ENCODE results near the gene C18orf63.

GRCh38 chr18:74356959-74357358 lies 41.3 kb downstream of the C18orf63 start:
- TF ChIP-seq EZH2phosphoT487 (conservative IDR thresholded peaks at IDR 0.05; ENCODE audit: low read length): no peak
- TF ChIP-seq, protein P1, sequence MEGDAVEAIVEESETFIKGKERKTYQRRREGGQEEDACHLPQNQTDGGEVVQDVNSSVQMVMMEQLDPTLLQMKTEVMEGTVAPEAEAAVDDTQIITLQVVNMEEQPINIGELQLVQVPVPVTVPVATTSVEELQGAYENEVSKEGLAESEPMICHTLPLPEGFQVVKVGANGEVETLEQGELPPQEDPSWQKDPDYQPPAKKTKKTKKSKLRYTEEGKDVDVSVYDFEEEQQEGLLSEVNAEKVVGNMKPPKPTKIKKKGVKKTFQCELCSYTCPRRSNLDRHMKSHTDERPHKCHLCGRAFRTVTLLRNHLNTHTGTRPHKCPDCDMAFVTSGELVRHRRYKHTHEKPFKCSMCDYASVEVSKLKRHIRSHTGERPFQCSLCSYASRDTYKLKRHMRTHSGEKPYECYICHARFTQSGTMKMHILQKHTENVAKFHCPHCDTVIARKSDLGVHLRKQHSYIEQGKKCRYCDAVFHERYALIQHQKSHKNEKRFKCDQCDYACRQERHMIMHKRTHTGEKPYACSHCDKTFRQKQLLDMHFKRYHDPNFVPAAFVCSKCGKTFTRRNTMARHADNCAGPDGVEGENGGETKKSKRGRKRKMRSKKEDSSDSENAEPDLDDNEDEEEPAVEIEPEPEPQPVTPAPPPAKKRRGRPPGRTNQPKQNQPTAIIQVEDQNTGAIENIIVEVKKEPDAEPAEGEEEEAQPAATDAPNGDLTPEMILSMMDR (IDR thresholded peaks at IDR 0.05; ENCODE audit: insufficient read depth, low read length, poor library complexity, severe bottlenecking): no peak

Data from SU-DHL-6 (cell line).